HCT116 (cell line): ENCODE data around the gene ZNF804B. TPM values are rescaled to one million over a fixed set of nuclear protein-coding genes. Genes with fewer than 3 reads are reported as not detected.

Experiments
- ATAC-seq: fragments of 200-7000 bp; cut with Tn5 transposase; 2 replicates; pipeline ENCODE4 v1.9.1; 2020; ENCODE audit warnings: mild to moderate bottlenecking, moderate library complexity
- BruUV-seq: library from RNA; stranded (reverse); fragments of 400-500 nt; replicated peaks from 2 replicates; lab custom pipeline; 2021; lab: Mats Ljungman, UMichigan
- CTCF ChIA-PET: fragments of 300-600 bp; sonication (Branson Sonifier 250); formaldehyde crosslinking; loops from one replicate; lab custom pipeline; 2021; ENCODE audit warnings: antibody characterized with exemption; lab: Charles Lee
- POLR2A ChIA-PET: fragments of 300-600, 350-600 bp; sonication (Branson Sonifier 250); formaldehyde crosslinking; loops from one replicate; lab custom pipeline; 2021; ENCODE audit warnings: antibody characterized with exemption; lab: Charles Lee
- RAD21 ChIA-PET, 2 experiments: fragments of 300-600 bp; sonication (Branson Sonifier 250); formaldehyde crosslinking; loops; one replicate each; lab custom pipeline; 2023; ENCODE audit warnings: low total read pairs in 2 of 2; ENCODE audit not compliant: uncharacterized antibody in 2 of 2, unreplicated experiment in 2 of 2, low non-redundant PET in 1 of 2; lab: Charles Lee
- DNase-seq: peaks from one replicate; pipeline ENCODE4 v3.0.0-alpha.2; 2010; ENCODE audit warnings: low read depth, low spot score
- H2AFZ ChIP-seq: fragments of 200-600 bp; shearing (Covaris generic), sonication (generic); 2 replicates; pipeline ENCODE4 v1.6.1; 2017; ENCODE audit warnings: low read depth, mixed run types, mixed read lengths, antibody characterized with exemption, low read length; ENCODE audit not compliant: poor library complexity, severe bottlenecking
- H3K27ac ChIP-seq: 2 replicates; pipeline ENCODE4 v1.5.1; 2012; ENCODE audit warnings: low read depth, low read length
- H3K27me3 ChIP-seq: fragments of 200-600 bp; sonication (generic); 2 replicates; pipeline ENCODE4 v1.6.1; 2016; ENCODE audit warnings: mixed run types, low read length, mixed read lengths; ENCODE audit not compliant: insufficient read depth
- H3K36me3 ChIP-seq, 2 experiments: fragments of 200-500 bp in 1 of 2; fragments of 200-600 bp in 1 of 2; sonication (Bioruptor generic) in 1 of 2; sonication (generic) in 1 of 2; 2 replicates each; pipeline versions ENCODE4 v1.5.1 to v1.6.1; 2014 to 2016; ENCODE audit warnings: low read length in 2 of 2, inconsistent platforms in 1 of 2, mixed read lengths in 1 of 2, mixed run types in 1 of 2; ENCODE audit not compliant: insufficient read depth in 2 of 2, control insufficient read depth in 1 of 2
- H3K4me1 ChIP-seq, 2 experiments: fragments of 200-600 bp in 1 of 2; sonication (generic) in 1 of 2; 2 replicates each; pipeline versions ENCODE4 v1.5.1 to v1.6.1; 2012 to 2017; ENCODE audit warnings: low read length in 2 of 2, inconsistent platforms in 1 of 2, mild to moderate bottlenecking in 1 of 2, mixed read lengths in 1 of 2, mixed run types in 1 of 2, moderate library complexity in 1 of 2; ENCODE audit not compliant: insufficient read depth in 2 of 2, control insufficient read depth in 1 of 2
- H3K4me2 ChIP-seq: fragments of 200-600 bp; sonication (generic); 2 replicates; pipeline ENCODE4 v1.6.1; 2017; ENCODE audit warnings: mixed run types, low read length, mixed read lengths
- H3K4me3 ChIP-seq, 2 experiments: fragments of 200-600 bp in 1 of 2; sonication (generic) in 1 of 2; replicated peaks in 1 of 2; 2 replicates each; pipeline ENCODE4 v1.5.1; 2011 to 2016; ENCODE audit warnings: low read length in 2 of 2, control low read depth in 1 of 2, low read depth in 1 of 2, mild to moderate bottlenecking in 1 of 2, mixed read lengths in 1 of 2, mixed run types in 1 of 2
- H3K79me2 ChIP-seq: fragments of 200-600 bp; sonication (generic); 2 replicates; pipeline ENCODE4 v1.6.1; 2017; ENCODE audit warnings: mild to moderate bottlenecking, mixed run types, low read length, moderate library complexity, mixed read lengths; ENCODE audit not compliant: insufficient read depth
- H3K9ac ChIP-seq: fragments of 200-600 bp; sonication (generic); 2 replicates; pipeline ENCODE4 v1.6.1; 2016; ENCODE audit warnings: low read length, mixed read lengths
- H3K9me2 ChIP-seq: fragments of 200-600 bp; sonication (generic), shearing (Covaris generic); 2 replicates; pipeline ENCODE4 v1.6.1; 2017; ENCODE audit warnings: mixed run types, mild to moderate bottlenecking, moderate library complexity; ENCODE audit not compliant: insufficient read depth
- H3K9me3 ChIP-seq, 2 experiments: fragments of 200-500 bp in 1 of 2; fragments of 200-600 bp in 1 of 2; sonication (Bioruptor generic) in 1 of 2; sonication (generic) in 1 of 2; 2 replicates each; pipeline ENCODE4 v1.6.1; 2014 to 2017; ENCODE audit warnings: low read length in 2 of 2, mixed read lengths in 2 of 2, inconsistent platforms in 1 of 2, low read depth in 1 of 2, mild to moderate bottlenecking in 1 of 2, mixed run types in 1 of 2, moderate library complexity in 1 of 2; ENCODE audit not compliant: control insufficient read depth in 1 of 2, insufficient read depth in 1 of 2
- H4K20me1 ChIP-seq: fragments of 200-600 bp; sonication (generic), shearing (Covaris generic); 2 replicates; pipeline ENCODE4 v1.6.1; 2017; ENCODE audit warnings: mixed run types, mild to moderate bottlenecking, moderate library complexity; ENCODE audit not compliant: insufficient read depth
- ATF3 ChIP-seq: IDR thresholded peaks from 2 replicates; pipeline ENCODE4 v1.6.1; 2012
- CBX3 ChIP-seq: IDR thresholded peaks from 2 replicates; pipeline ENCODE4 v1.6.1; 2012; ENCODE audit warnings: low read depth
- CEBPB ChIP-seq: IDR thresholded peaks from 2 replicates; pipeline ENCODE4 v1.6.1; 2012; ENCODE audit warnings: low read depth
- CTCF ChIP-seq, 3 experiments: fragments of 200-600 bp in 1 of 3; sonication (generic) in 1 of 3; IDR thresholded peaks in 2 of 3; conservative IDR thresholded peaks in 1 of 3; 2 replicates each; pipeline ENCODE4 v1.5.1; 2012 to 2017; ENCODE audit warnings: low read depth in 2 of 3, low read length in 2 of 3, antibody characterized with exemption in 1 of 3, borderline replicate concordance in 1 of 3, control low read depth in 1 of 3, mild to moderate bottlenecking in 1 of 3, mixed read lengths in 1 of 3, mixed run types in 1 of 3, moderate library complexity in 1 of 3; ENCODE audit not compliant: insufficient read depth in 1 of 3
- EGR1 ChIP-seq: IDR thresholded peaks from 2 replicates; pipeline ENCODE4 v1.6.1; 2012; ENCODE audit warnings: low read depth
- ELF1 ChIP-seq: IDR thresholded peaks from 2 replicates; pipeline ENCODE4 v1.6.1; 2012; ENCODE audit warnings: low read depth, borderline replicate concordance
- EZH2 ChIP-seq: fragments of 200-600 bp; sonication (generic); IDR thresholded peaks from 2 replicates; pipeline ENCODE4 v1.6.1; 2017; ENCODE audit warnings: antibody characterized with exemption, mixed run types
- EZH2phosphoT487 ChIP-seq: fragments of 200-600 bp; IDR thresholded peaks from 2 replicates; pipeline ENCODE4 v1.6.1; 2018; ENCODE audit warnings: antibody characterized with exemption, borderline replicate concordance
- JUND ChIP-seq: IDR thresholded peaks from 2 replicates; pipeline ENCODE4 v1.6.1; 2012
- MAX ChIP-seq: IDR thresholded peaks from 2 replicates; pipeline ENCODE4 v1.6.1; 2012
- POLR2A ChIP-seq: IDR thresholded peaks from 2 replicates; pipeline ENCODE4 v1.7.0; 2011; ENCODE audit warnings: borderline replicate concordance; ENCODE audit not compliant: insufficient read depth, insufficient read length; ENCODE audit errors: extremely low read depth
- POLR2AphosphoS5 ChIP-seq: IDR thresholded peaks from 2 replicates; pipeline ENCODE4 v1.6.1; 2011; ENCODE audit warnings: mild to moderate bottlenecking, low read depth, low read length, moderate library complexity
- RAD21 ChIP-seq: IDR thresholded peaks from 2 replicates; pipeline ENCODE4 v1.6.1; 2012; ENCODE audit warnings: low read depth, mild to moderate bottlenecking
- REST ChIP-seq: IDR thresholded peaks from 2 replicates; pipeline ENCODE4 v1.6.1; 2012; ENCODE audit warnings: low read depth
- SIN3A ChIP-seq: IDR thresholded peaks from 2 replicates; pipeline ENCODE4 v1.6.1; 2012; ENCODE audit warnings: low read depth
- SP1 ChIP-seq: IDR thresholded peaks from 2 replicates; pipeline ENCODE4 v1.6.1; 2012; ENCODE audit warnings: low read depth
- SRF ChIP-seq: IDR thresholded peaks from 2 replicates; pipeline ENCODE4 v1.6.1; 2012; ENCODE audit warnings: low read depth
- TCF7L2 ChIP-seq: IDR thresholded peaks from 2 replicates; pipeline ENCODE4 v1.7.0; 2011; ENCODE audit warnings: borderline replicate concordance, inconsistent platforms; ENCODE audit not compliant: insufficient read depth, insufficient read length; ENCODE audit errors: extremely low read depth
- ZBTB33 ChIP-seq: IDR thresholded peaks from 2 replicates; pipeline ENCODE4 v1.6.1; 2011; ENCODE audit warnings: mild to moderate bottlenecking, low read length, moderate library complexity; ENCODE audit not compliant: insufficient replicate concordance; ENCODE audit errors: extremely low read depth
- ZNF274 ChIP-seq: fragments of 200-500 bp; sonication (Bioruptor generic); IDR thresholded peaks from 2 replicates; pipeline ENCODE4 v1.6.1; 2014; ENCODE audit warnings: mild to moderate bottlenecking, low read depth, low read length, inconsistent platforms
- intact Hi-C: fragments of 100-400 bp; cut with micrococcal nuclease; formaldehyde crosslinking; loops from 2 replicates; pipeline ENCODE4 v1.10.0; 2022
- total RNA-seq: library from RNA; stranded (reverse); gene quantifications from one replicate; pipeline ENCODE4 v1.2.1, GENCODE V29; 2021; ENCODE audit not compliant: unreplicated experiment

The ZNF804B gene
- total RNA-seq, 1 experiment from 2014 or later: not detected

GRCh38 chr7:88915615-88916014, 156.1 kb downstream of the ZNF804B start:
- no peak overlapping the region for H2AFZ ChIP-seq
- no peak for DNase-seq
- H3K4me2 ChIP-seq: no peak overlapping the region
- no peak overlapping the region for H3K9ac ChIP-seq
- no peaks in the 10 kb centered on the region for H3K27me3 ChIP-seq
- no peak overlapping the region for H3K4me3 ChIP-seq
- H3K9me3 ChIP-seq: no peaks in the 10 kb centered on the region
- no peaks in the 10 kb centered on the region for H3K79me2 ChIP-seq
- H3K36me3 ChIP-seq: no peaks in the 10 kb centered on the region
- POLR2A ChIA-PET: no interaction called here
- H3K27ac ChIP-seq: no peak overlapping the region
- H4K20me1 ChIP-seq: no peaks in the 10 kb centered on the region
- BruUV-seq: no TSS peak
- intact Hi-C loops: no loop called here
- TF ChIP-seq RAD21 (no peak), POLR2A (no peak), MAX (no peak), JUND (no peak), SIN3A (no peak), EZH2phosphoT487 (no peak), ELF1 (no peak), SRF (no peak), ATF3 (no peak), REST (no peak), CTCF (IDR thresholded peaks at IDR 0.05 in 2 of 3, conservative IDR thresholded peaks at IDR 0.05 in 1 of 3; ENCODE audit: borderline replicate concordance in 1 of 3, insufficient read depth in 1 of 3, low read depth in 2 of 3, low read length in 2 of 3) (no peak), TCF7L2 (no peak), EGR1 (no peak), SP1 (no peak), POLR2AphosphoS5 (no peak), ZNF274 (no peak), CBX3 (no peak), EZH2 (no peak), ZBTB33 (no peak), CEBPB (no peak)
- H3K4me1 ChIP-seq: no peaks in the 10 kb centered on the region
- H3K9me2 ChIP-seq: no peaks in the 10 kb centered on the region
- RAD21 ChIA-PET: no interaction called here
- no peak for ATAC-seq
- CTCF ChIA-PET: no interaction called here
